8988T (cell line): ENCODE results near the gene SPINK14.

Source experiments
- DNase-seq: peaks from one replicate; pipeline ENCODE4 v3.0.0; 2011

The SPINK14 gene

DNA sequence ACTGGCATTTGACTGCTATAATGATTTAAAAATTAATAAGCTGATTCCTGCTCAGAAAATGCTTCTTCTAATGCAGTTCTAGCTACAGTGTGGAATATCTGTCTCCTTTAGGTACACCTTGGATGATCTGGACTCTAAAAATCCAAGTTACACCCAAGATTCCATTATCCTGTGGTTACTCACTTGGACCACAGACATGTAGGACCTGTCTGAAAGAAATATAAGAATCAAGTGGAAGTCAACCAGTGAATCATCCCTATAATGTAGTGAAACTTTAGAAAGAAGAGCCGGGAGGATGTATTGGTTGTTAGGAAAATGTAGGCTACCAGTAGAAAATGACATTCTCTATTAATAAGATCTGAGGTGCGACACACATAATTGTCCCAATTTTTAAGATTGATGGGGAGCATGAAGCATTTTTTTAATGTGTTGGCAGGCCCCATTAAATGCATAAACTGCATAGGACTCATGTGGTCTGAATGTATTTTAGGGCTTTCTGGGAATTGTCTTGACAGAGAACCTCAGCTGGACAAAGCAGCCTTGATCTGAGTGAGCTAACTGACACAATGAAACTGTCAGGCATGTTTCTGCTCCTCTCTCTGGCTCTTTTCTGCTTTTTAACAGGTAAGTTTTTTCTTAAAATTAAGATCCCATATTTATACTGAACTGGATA, 34.3 kb downstream of the SPINK14 start, which contains the start of gene SPINK6:
SPINK6 (plus strand) TSS at position 512 of the 673 bp plus-strand sequence; CDS start at position 567, 55 bp downstream.
- no peak for DNase-seq

- no peak for DNase-seq
These were observed 36.9 kb downstream of the SPINK14 start for GRCh38 chr5:148205044-148205806.

DNA sequence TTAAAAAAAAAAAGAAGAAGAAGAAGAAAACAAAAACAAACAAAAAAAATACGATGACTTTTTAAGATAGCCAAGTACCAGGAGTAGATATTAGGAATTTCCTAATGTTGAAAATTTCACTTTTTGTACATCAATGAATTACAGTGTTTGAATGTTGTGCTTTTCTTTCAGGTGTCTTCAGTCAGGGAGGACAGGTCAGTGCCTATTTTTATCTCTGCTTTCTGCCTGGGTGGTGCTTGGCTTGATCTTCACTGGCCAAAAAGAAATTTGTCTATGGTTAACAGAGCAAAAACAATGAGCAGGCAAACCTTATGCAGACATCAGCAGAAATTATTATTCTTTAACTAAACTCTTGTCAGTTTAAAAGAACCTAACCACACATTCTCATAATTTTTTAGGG, 37.5 kb downstream of the SPINK14 start:
- no peak for DNase-seq

- no peak for DNase-seq
These were observed 38.3 kb downstream of the SPINK14 start for GRCh38 chr5:148206620-148207019.

- DNase-seq: no peak
These were observed 39.9 kb downstream of the SPINK14 start for GRCh38 chr5:148208226-148208625.

DNA sequence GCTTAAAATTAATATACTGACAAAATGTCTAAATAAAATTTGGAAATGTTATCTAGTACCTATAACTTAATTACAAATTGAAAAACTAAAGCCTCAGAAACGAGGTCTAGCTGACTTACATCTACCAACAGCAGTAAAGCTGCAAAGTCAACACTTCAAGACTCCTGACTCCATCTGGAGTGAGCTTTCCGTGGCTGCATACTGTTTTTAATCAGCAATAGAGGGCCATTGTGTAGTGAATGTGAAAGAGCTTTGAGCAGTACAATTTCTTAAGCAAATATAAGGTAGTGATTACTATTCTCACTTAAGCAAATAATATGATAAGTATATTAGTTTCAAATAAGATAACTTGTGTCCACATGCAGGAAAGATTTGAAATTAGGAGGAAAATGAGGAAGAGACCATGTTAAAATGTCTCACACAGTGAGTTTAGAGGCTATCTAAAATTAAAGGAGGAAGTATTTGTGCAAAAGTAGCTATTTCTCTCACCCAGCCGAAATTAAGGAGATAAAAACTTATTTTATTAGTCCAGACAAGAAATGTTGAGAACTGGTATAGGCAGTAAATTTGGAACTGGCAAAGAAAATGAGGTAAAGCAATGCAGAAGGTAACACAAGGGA, 40.9 kb downstream of the SPINK14 start:
- DNase-seq: no peak

- DNase-seq: no peak
These were observed 46.4 kb downstream of the SPINK14 start for GRCh38 chr5:148214665-148215185.

DNA sequence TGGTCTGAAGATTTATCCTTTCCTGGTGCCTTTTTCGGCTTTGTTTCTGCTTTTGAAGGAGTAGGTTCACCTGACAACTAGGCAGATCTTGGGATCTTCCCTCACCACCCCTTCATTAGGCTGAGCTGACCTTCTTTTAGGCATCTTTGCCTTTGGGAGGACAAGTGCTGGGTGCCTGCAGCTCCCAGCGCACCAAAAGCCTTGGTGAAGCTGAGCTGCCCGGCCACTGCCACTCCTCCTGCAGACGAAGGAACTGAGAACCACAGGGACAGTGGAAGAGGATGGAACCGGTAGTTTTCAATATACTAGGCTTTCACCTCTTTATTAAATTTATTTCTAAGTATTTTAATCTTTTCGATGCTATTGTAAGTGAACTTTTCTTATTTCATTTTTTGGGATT, 53.2 kb downstream of the SPINK14 start:
- DNase-seq: no peak

- no peak for DNase-seq
These were observed 55.9 kb downstream of the SPINK14 start for GRCh38 chr5:148224117-148224742.
